Erythroblast (primary cell): ENCODE measurements around the gene C21orf58.

ENCODE experiments used
- GATA1 ChIP-seq: IDR thresholded peaks from 2 replicates; pipeline ENCODE4 v1.6.1; 2011; ENCODE audit warnings: low read depth, mild to moderate bottlenecking, control low read depth, low read length, moderate library complexity
- POLR2A ChIP-seq: IDR thresholded peaks from 2 replicates; pipeline ENCODE4 v1.6.1; 2011; ENCODE audit warnings: mild to moderate bottlenecking, low read length

GRCh38 chr21:46323710-46324389 lies at the start of gene C21orf58, which contains the start of gene PCNT:
- TF ChIP-seq POLR2A = peak; percentile 98
- no peak for TF ChIP-seq GATA1
